GM18507 (cell line): ENCODE measurements around the gene TCEANC2.

Experiments used
- DNase-seq: peaks from one replicate; pipeline ENCODE4 v3.0.0; 2011; ENCODE audit warnings: low read depth; ENCODE audit not compliant: insufficient read length; ENCODE audit errors: extremely low spot score
- FAIRE-seq: peaks from 2 replicates; lab custom pipeline; 2011; peaks lifted over from hg19 to GRCh38; lab: Jason Lieb, UNC

The TCEANC2 gene

GRCh38 chr1:54125386-54126070 lies 72.1 kb downstream of the TCEANC2 start:
- DNase-seq (no peak), FAIRE-seq (no peak)

GRCh38 chr1:54126271-54126815 lies 72.9 kb downstream of the TCEANC2 start:
- FAIRE-seq = no peak
- no peak for DNase-seq

- FAIRE-seq = no peak
Measured at GRCh38 chr1:54127594-54128300, 74.3 kb downstream of the TCEANC2 start.

GRCh38 chr1:54129858-54130257 lies 76.5 kb downstream of the TCEANC2 start:
- FAIRE-seq (no peak), DNase-seq (no peak)

More at GRCh38 chr1:54127594-54128300, 74.3 kb downstream of the TCEANC2 start:
- no peak for DNase-seq

- no peak for FAIRE-seq
- DNase-seq = no peak
Measured at GRCh38 chr1:54131419-54131818, 78.0 kb downstream of the TCEANC2 start.

- DNase-seq = no peak
- FAIRE-seq = no peak
Measured at GRCh38 chr1:54132495-54132894, 79.1 kb downstream of the TCEANC2 start.

- DNase-seq (no peak), FAIRE-seq (no peak)
Measured at GRCh38 chr1:54134295-54134694, 80.9 kb downstream of the TCEANC2 start.

GRCh38 chr1:54135436-54136120 lies 82.2 kb downstream of the TCEANC2 start:
- DNase-seq (no peak), FAIRE-seq (no peak)

GRCh38 chr1:54136269-54136896 lies 83.0 kb downstream of the TCEANC2 start:
- DNase-seq = no peak
- no peak for FAIRE-seq

- DNase-seq (no peak), FAIRE-seq (no peak)
Measured at GRCh38 chr1:54136963-54137533, 83.6 kb downstream of the TCEANC2 start.

GRCh38 chr1:54137534-54138061 lies 84.2 kb downstream of the TCEANC2 start:
- FAIRE-seq (no peak), DNase-seq (no peak)

GRCh38 chr1:54138994-54139393 lies 85.6 kb downstream of the TCEANC2 start:
- FAIRE-seq = no peak

GRCh38 chr1:54139711-54140110 lies 86.3 kb downstream of the TCEANC2 start:
- DNase-seq = no peak
- FAIRE-seq = no peak

More at GRCh38 chr1:54138994-54139393, 85.6 kb downstream of the TCEANC2 start:
- no peak for DNase-seq

- DNase-seq (no peak), FAIRE-seq (no peak)
Measured at GRCh38 chr1:54142146-54142900, 88.9 kb downstream of the TCEANC2 start.

GRCh38 chr1:54144366-54144765 lies 91.0 kb downstream of the TCEANC2 start:
- no peak for FAIRE-seq

GRCh38 chr1:54149734-54150133 lies 96.3 kb downstream of the TCEANC2 start:
- DNase-seq (no peak), FAIRE-seq (no peak)

More at GRCh38 chr1:54144366-54144765, 91.0 kb downstream of the TCEANC2 start:
- DNase-seq = no peak

GRCh38 chr1:54151013-54151412 lies 97.6 kb downstream of the TCEANC2 start:
- DNase-seq = no peak
- no peak for FAIRE-seq

- DNase-seq (no peak), FAIRE-seq (no peak)
Measured at GRCh38 chr1:54152696-54153095, 99.3 kb downstream of the TCEANC2 start, which contains the start of gene CDCP2. Gene CDCP2 (minus strand): TSS chr1:54153000. CDS start chr1:54152922, 78 bp downstream.
